K562 (cell line): Measurements from ENCODE around the gene SLC22A23.

ENCODE experiments used
- ARNT ChIP-seq, 2 experiments: fragments of 450-650 bp; IDR thresholded peaks; 2 replicates each; pipeline ENCODE4 v1.6.1; 2016; ENCODE audit warnings: mild to moderate bottlenecking in 1 of 2
- CREB1 ChIP-seq, 2 experiments: sonication (generic) in 1 of 2; formaldehyde crosslinking in 1 of 2; IDR thresholded peaks; 2 replicates each; pipeline versions ENCODE4 v1.6.1 to v1.8.0; 2012 to 2022; ENCODE audit warnings: inconsistent platforms in 1 of 2, mild to moderate bottlenecking in 1 of 2, missing genetic modification reagents in 1 of 2, moderate library complexity in 1 of 2
- ELF1 ChIP-seq: fragments of 200-800 bp; sonication (Bioruptor generic); IDR thresholded peaks from 2 replicates; pipeline ENCODE4 v1.6.1; 2016; ENCODE audit warnings: missing genetic modification characterization, missing compliant biosample characterization
- FOXA1 ChIP-seq: fragments of 450-650 bp; IDR thresholded peaks from 2 replicates; pipeline ENCODE4 v1.6.1; 2016; ENCODE audit warnings: mild to moderate bottlenecking, borderline replicate concordance
- NR1H2 ChIP-seq: sonication (generic); formaldehyde crosslinking; IDR thresholded peaks from 2 replicates; pipeline ENCODE4 v1.4.0; 2020; ENCODE audit warnings: mild to moderate bottlenecking, missing genetic modification reagents
- NR2C1 ChIP-seq, 2 experiments: fragments of 450-650 bp; IDR thresholded peaks; 2 replicates each; pipeline ENCODE4 v1.6.1; 2017; ENCODE audit warnings: mild to moderate bottlenecking in 2 of 2, antibody characterized with exemption in 1 of 2, inconsistent platforms in 1 of 2, missing compliant biosample characterization in 1 of 2, missing genetic modification characterization in 1 of 2
- POLR2AphosphoS2 ChIP-seq: IDR thresholded peaks from 2 replicates; pipeline ENCODE4 v1.6.1; 2012; ENCODE audit warnings: low read length, improper control_type of control experiment
- POLR2G ChIP-seq: fragments of 200-400 bp; formaldehyde crosslinking; IDR thresholded peaks from 2 replicates; pipeline ENCODE4 v1.6.1; 2017; ENCODE audit warnings: low read depth, mild to moderate bottlenecking, antibody characterized with exemption, low read length, moderate library complexity
- RCOR1 ChIP-seq, 2 experiments: IDR thresholded peaks; 2 replicates each; pipeline ENCODE4 v1.6.1; 2012; ENCODE audit warnings: low read depth in 2 of 2, low read length in 2 of 2, borderline replicate concordance in 1 of 2, improper control_type of control experiment in 1 of 2
- YY1 ChIP-seq, 3 experiments: IDR thresholded peaks; 2 replicates each; pipeline ENCODE4 v1.6.1; 2011; ENCODE audit warnings: low read length in 2 of 3, mild to moderate bottlenecking in 2 of 3, moderate library complexity in 2 of 3, borderline replicate concordance in 1 of 3, control low read depth in 1 of 3, low read depth in 1 of 3; ENCODE audit not compliant: insufficient read depth in 3 of 3, insufficient replicate concordance in 2 of 3, control insufficient read depth in 1 of 3, insufficient read length in 1 of 3; ENCODE audit errors: extremely low read depth in 1 of 3
- TF ChIP-seq, protein P1 (sequence below): fragments of 250-450 bp; sonication (Bioruptor Pico); IDR thresholded peaks from 2 replicates; pipeline ENCODE4 v1.4.0; 2020; ENCODE audit warnings: mild to moderate bottlenecking, moderate library complexity

DNA sequence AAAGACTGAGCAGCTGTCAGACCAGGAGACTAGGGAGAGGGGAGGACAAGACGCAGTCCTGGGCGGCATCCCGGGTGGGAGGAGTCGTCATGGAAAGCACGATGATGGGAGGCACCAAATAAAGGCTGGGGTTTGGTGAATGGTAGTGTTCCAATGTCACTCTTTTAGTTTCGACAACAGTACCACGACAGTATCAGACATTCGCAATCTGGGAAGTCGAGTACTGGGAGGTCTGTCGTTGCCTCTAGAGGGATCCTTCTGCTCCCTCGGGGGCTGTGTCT is 166.0 kb downstream of the SLC22A23 start:
- TF ChIP-seq RCOR1 (IDR thresholded peaks at IDR 0.05; ENCODE audit: borderline replicate concordance in 1 of 2, low read depth in 2 of 2, low read length in 2 of 2): no peak
- no peak for TF ChIP-seq NR1H2
- TF ChIP-seq POLR2AphosphoS2: no peak
- TF ChIP-seq ELF1 (tag): no peak
- no peak for TF ChIP-seq YY1 (IDR thresholded peaks at IDR 0.05; ENCODE audit: borderline replicate concordance in 1 of 3, control insufficient read depth in 1 of 3, extremely low read depth in 1 of 3, insufficient read depth in 3 of 3, insufficient read length in 1 of 3, insufficient replicate concordance in 2 of 3, low read depth in 1 of 3, low read length in 2 of 3)
- TF ChIP-seq CREB1 (IDR thresholded peaks at IDR 0.05): no peak
- no peak for TF ChIP-seq CREB1 (CRISPR knock-in tag; IDR thresholded peaks at IDR 0.05)
- TF ChIP-seq NR2C1 (IDR thresholded peaks at IDR 0.05): no peak
- no peak for TF ChIP-seq NR2C1 (tag; IDR thresholded peaks at IDR 0.05)
- TF ChIP-seq POLR2G: no peak
- TF ChIP-seq FOXA1: no peak
- TF ChIP-seq, protein P1, sequence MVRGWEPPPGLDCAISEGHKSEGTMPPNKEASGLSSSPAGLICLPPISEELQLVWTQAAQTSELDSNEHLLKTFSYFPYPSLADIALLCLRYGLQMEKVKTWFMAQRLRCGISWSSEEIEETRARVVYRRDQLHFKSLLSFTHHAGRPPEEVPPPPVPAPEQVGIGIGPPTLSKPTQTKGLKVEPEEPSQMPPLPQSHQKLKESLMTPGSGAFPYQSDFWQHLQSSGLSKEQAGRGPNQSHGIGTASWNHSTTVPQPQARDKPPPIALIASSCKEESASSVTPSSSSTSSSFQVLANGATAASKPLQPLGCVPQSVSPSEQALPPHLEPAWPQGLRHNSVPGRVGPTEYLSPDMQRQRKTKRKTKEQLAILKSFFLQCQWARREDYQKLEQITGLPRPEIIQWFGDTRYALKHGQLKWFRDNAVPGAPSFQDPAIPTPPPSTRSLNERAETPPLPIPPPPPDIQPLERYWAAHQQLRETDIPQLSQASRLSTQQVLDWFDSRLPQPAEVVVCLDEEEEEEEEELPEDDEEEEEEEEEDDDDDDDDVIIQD (CRISPR knock-in tag): no peak
- TF ChIP-seq ARNT (IDR thresholded peaks at IDR 0.05): no peak
